CD4-positive, CD25-positive, alpha-beta regulatory T cell (primary cell): ENCODE data around the gene OR5K3. TPM values are rescaled to one million over a fixed set of nuclear protein-coding genes. Genes with fewer than 3 reads are reported as not detected.
"Not testable (repeated sequence)": the region's sequence is repeated elsewhere in the genome, so short reads cannot be mapped to it uniquely, and the experiment has no call there.

Experiments used
- ATAC-seq, 2 donors: fragments of 150-1000 bp; cut with Tn5 transposase; one replicate each; pipeline ENCODE4 v1.10.0; 2021; ENCODE audit warnings: low read depth in 2 of 2, moderate number of reproducible peaks in 2 of 2, moderate library complexity in 1 of 2
- DNase-seq, 3 donors: peaks; one replicate each; pipeline versions ENCODE4 v3.0.0 to v3.0.0-alpha.2; 2012 to 2022; ENCODE audit warnings: mixed read lengths in 1 of 3
- H3K27ac ChIP-seq: one replicate; pipeline ENCODE4 v1.7.0; 2013; ENCODE audit warnings: mild to moderate bottlenecking, low read length; ENCODE audit not compliant: insufficient read depth, poor library complexity, severe bottlenecking
- H3K27me3 ChIP-seq: one replicate; pipeline ENCODE4 v1.7.0; 2013; ENCODE audit warnings: low read length; ENCODE audit not compliant: control insufficient read depth, insufficient read depth
- H3K36me3 ChIP-seq: one replicate; pipeline ENCODE4 v1.7.0; 2013; ENCODE audit warnings: mild to moderate bottlenecking, low read length, moderate library complexity; ENCODE audit not compliant: control insufficient read depth, insufficient read depth
- H3K4me1 ChIP-seq: 2 replicates; pipeline ENCODE4 v1.7.0; 2013; ENCODE audit warnings: mild to moderate bottlenecking, low read length; ENCODE audit not compliant: insufficient read depth, control insufficient read depth, poor library complexity, severe bottlenecking
- H3K4me3 ChIP-seq: one replicate; pipeline ENCODE4 v1.7.0; 2013; ENCODE audit warnings: low read depth, mild to moderate bottlenecking, low read length, moderate library complexity
- H3K9me3 ChIP-seq, 2 experiments: 1 replicate in 1 of 2; 2 replicates in 1 of 2; pipeline ENCODE4 v1.7.0; 2013; ENCODE audit warnings: low read length in 2 of 2, mild to moderate bottlenecking in 1 of 2, moderate library complexity in 1 of 2; ENCODE audit not compliant: control insufficient read depth in 2 of 2
- H3K27ac Mint-ChIP-seq, 3 donors: one replicate each; pipeline ENCODE4 v1.8.0; 2020 to 2022; ENCODE audit warnings: mild to moderate bottlenecking in 3 of 3, mixed read lengths in 3 of 3, moderate library complexity in 2 of 3
- H3K27me3 Mint-ChIP-seq: one replicate; pipeline ENCODE4 v1.8.0; 2022; ENCODE audit warnings: mild to moderate bottlenecking, mixed read lengths
- H3K36me3 Mint-ChIP-seq: one replicate; pipeline ENCODE4 v1.8.0; 2020; ENCODE audit warnings: mixed read lengths
- H3K4me1 Mint-ChIP-seq, 4 donors: one replicate each; pipeline ENCODE4 v1.8.0; 2020 to 2022; ENCODE audit warnings: mixed read lengths in 4 of 4, mild to moderate bottlenecking in 1 of 4
- H3K4me3 Mint-ChIP-seq, 4 donors: one replicate each; pipeline ENCODE4 v1.8.0; 2020 to 2022; ENCODE audit warnings: mild to moderate bottlenecking in 4 of 4, mixed read lengths in 4 of 4, moderate library complexity in 3 of 4
- H3K9me3 Mint-ChIP-seq, 7 donors: one replicate each; pipeline ENCODE4 v1.8.0; 2020 to 2022; ENCODE audit warnings: mixed read lengths in 7 of 7, mild to moderate bottlenecking in 3 of 7, moderate library complexity in 2 of 7
- polyA plus RNA-seq, 4 donors: library from polyadenylated mRNA; unstranded; fragments of 300-500 nt; fragmentation: Illumina TruSeq; gene quantifications; one replicate each; pipeline ENCODE4 v1.2.3, GENCODE V29; 2021
- total RNA-seq: library from RNA; stranded (reverse); gene quantifications from one replicate; pipeline ENCODE4 v1.2.3, GENCODE V29; 2022

The OR5K3 gene
- total and polyA plus RNA-seq, 5 donors from 2014 or later = not detected

GRCh38 chr3:98395101-98395500, 4.6 kb downstream of the OR5K3 start:
- Mint-ChIP-seq H3K36me3 (no peaks in the 10 kb centered on the region), H3K9me3 (peaks cover 2 to 16% (median 8%) of the 10 kb centered on the region in 7 donors), H3K4me1 (peaks cover 0 to 4% (median under 1%) of the 10 kb centered on the region in 4 donors), H3K27ac (no peak overlapping the region), H3K4me3 (no peak overlapping the region), H3K27me3 (peaks cover 14% of the 10 kb centered on the region)
- Histone ChIP-seq H3K4me3 (no peak overlapping the region), H3K27me3 (peaks cover 2% of the 10 kb centered on the region), H3K4me1 (no peaks in the 10 kb centered on the region), H3K9me3 (peaks cover 0 to 10% of the 10 kb centered on the region in 2 experiments), H3K27ac (no peak overlapping the region), H3K36me3 (no peaks in the 10 kb centered on the region)
- ATAC-seq = no peak
- no peak for DNase-seq

GRCh38 chr3:98396482-98396881, 6.0 kb downstream of the OR5K3 start:
- DNase-seq, H3K4me1 Mint-ChIP-seq, H3K36me3 Mint-ChIP-seq, H3K36me3 ChIP-seq, H3K4me3 Mint-ChIP-seq, ATAC-seq, H3K27ac ChIP-seq, H3K4me3 ChIP-seq, H3K4me1 ChIP-seq, H3K27me3 ChIP-seq, H3K27ac Mint-ChIP-seq: not testable (repeated sequence)
- peaks cover 2 to 21% (median 16%) of the 10 kb centered on the region in 7 donors for H3K9me3 Mint-ChIP-seq
- peaks cover 14% of the 10 kb centered on the region for H3K27me3 Mint-ChIP-seq
- peaks cover 0 to 10% of the 10 kb centered on the region in 2 experiments for H3K9me3 ChIP-seq

GRCh38 chr3:98398513-98398912, 8.0 kb downstream of the OR5K3 start:
- Histone ChIP-seq H3K36me3 (no peaks in the 10 kb centered on the region), H3K27me3 (peaks cover 2% of the 10 kb centered on the region), H3K4me1 (no peaks in the 10 kb centered on the region), H3K9me3 (peaks cover 15 to 19% of the 10 kb centered on the region in 2 experiments), H3K27ac (no peak overlapping the region), H3K4me3 (no peak overlapping the region)
- Mint-ChIP-seq H3K27ac (no peak overlapping the region), H3K9me3 (peaks cover 2 to 31% (median 19%) of the 10 kb centered on the region in 7 donors), H3K4me3 (no peak overlapping the region), H3K4me1 (peaks cover 0 to 7% (median 2%) of the 10 kb centered on the region in 4 donors), H3K27me3 (peaks cover 14% of the 10 kb centered on the region), H3K36me3 (no peaks in the 10 kb centered on the region)
- ATAC-seq (no peak), DNase-seq (no peak)

GRCh38 chr3:98402507-98402906, 12.0 kb downstream of the OR5K3 start:
- H3K27ac Mint-ChIP-seq = no peak overlapping the region
- no peak overlapping the region for H3K27ac ChIP-seq

GRCh38 chr3:98404010-98404409, 13.5 kb downstream of the OR5K3 start:
- peaks cover 6% of the 10 kb centered on the region for H3K27me3 Mint-ChIP-seq
- H3K4me3 Mint-ChIP-seq = no peak overlapping the region
- peaks cover 0 to 7% (median 2%) of the 10 kb centered on the region in 4 donors for H3K4me1 Mint-ChIP-seq
- Histone ChIP-seq H3K4me3 (no peak overlapping the region), H3K4me1 (no peaks in the 10 kb centered on the region), H3K27me3 (peaks cover 2% of the 10 kb centered on the region), H3K9me3 (peaks cover 26 to 29% of the 10 kb centered on the region in 2 experiments), H3K36me3 (no peaks in the 10 kb centered on the region), H3K27ac (no peak overlapping the region)
- H3K36me3 Mint-ChIP-seq = peaks cover 3% of the 10 kb centered on the region
- H3K9me3 Mint-ChIP-seq = peaks cover 1 to 44% (median 29%) of the 10 kb centered on the region in 7 donors
- no peak overlapping the region for H3K27ac Mint-ChIP-seq
- DNase-seq (no peak), ATAC-seq (no peak)

More at GRCh38 chr3:98402507-98402906, 12.0 kb downstream of the OR5K3 start:
- Histone ChIP-seq H3K9me3 (peaks cover 29 to 36% of the 10 kb centered on the region in 2 experiments), H3K4me3 (no peak overlapping the region), H3K36me3 (no peaks in the 10 kb centered on the region), H3K27me3 (peaks cover 2% of the 10 kb centered on the region), H3K4me1 (no peaks in the 10 kb centered on the region)
- Mint-ChIP-seq H3K4me1 (peaks cover 0 to 7% (median 2%) of the 10 kb centered on the region in 4 donors), H3K4me3 (no peak overlapping the region), H3K36me3 (peaks cover 3% of the 10 kb centered on the region), H3K9me3 (peaks cover 3 to 55% (median 33%) of the 10 kb centered on the region in 7 donors), H3K27me3 (peaks cover 6% of the 10 kb centered on the region)
- DNase-seq = no peak
- ATAC-seq = no peak

GRCh38 chr3:98406034-98406433, 15.6 kb downstream of the OR5K3 start:
- no peak overlapping the region for H3K4me3 ChIP-seq
- H3K9me3 ChIP-seq = peaks cover 26 to 29% of the 10 kb centered on the region in 2 experiments
- H3K36me3 Mint-ChIP-seq = peaks cover 3% of the 10 kb centered on the region
- H3K27ac ChIP-seq = no peak overlapping the region
- no peak overlapping the region for H3K4me3 Mint-ChIP-seq
- H3K36me3 ChIP-seq = no peaks in the 10 kb centered on the region
- H3K27me3 ChIP-seq = peaks cover 2% of the 10 kb centered on the region
- no peaks in the 10 kb centered on the region for H3K4me1 Mint-ChIP-seq
- H3K4me1 ChIP-seq = no peaks in the 10 kb centered on the region
- no peak overlapping the region for H3K27ac Mint-ChIP-seq
- DNase-seq (no peak), ATAC-seq (no peak)
- H3K27me3 Mint-ChIP-seq = peaks cover 6% of the 10 kb centered on the region
- peaks cover 1 to 47% (median 23%) of the 10 kb centered on the region in 7 donors for H3K9me3 Mint-ChIP-seq

GRCh38 chr3:98432575-98432974, 42.1 kb downstream of the OR5K3 start:
- H3K27me3 Mint-ChIP-seq = peaks cover 4% of the 10 kb centered on the region

GRCh38 chr3:98433764-98434163, 43.3 kb downstream of the OR5K3 start:
- peaks cover 4% of the 10 kb centered on the region for H3K27me3 Mint-ChIP-seq
- peaks cover 2% of the 10 kb centered on the region for H3K27me3 ChIP-seq
- H3K9me3 Mint-ChIP-seq = peaks cover 8 to 26% (median 13%) of the 10 kb centered on the region in 7 donors
- H3K36me3 Mint-ChIP-seq = peaks cover 6% of the 10 kb centered on the region
- no peaks in the 10 kb centered on the region for H3K4me1 Mint-ChIP-seq
- H3K36me3 ChIP-seq = no peaks in the 10 kb centered on the region
- DNase-seq = no peak
- no peak overlapping the region for H3K4me3 Mint-ChIP-seq
- no peaks in the 10 kb centered on the region for H3K4me1 ChIP-seq
- no peak overlapping the region for H3K27ac ChIP-seq
- ATAC-seq = no peak
- H3K9me3 ChIP-seq = peaks cover 16 to 23% of the 10 kb centered on the region in 2 experiments
- H3K27ac Mint-ChIP-seq = no peak overlapping the region
- no peak overlapping the region for H3K4me3 ChIP-seq

More at GRCh38 chr3:98432575-98432974, 42.1 kb downstream of the OR5K3 start:
- Mint-ChIP-seq H3K4me3 (no peak overlapping the region), H3K27ac (no peak overlapping the region), H3K36me3 (peaks cover 6% of the 10 kb centered on the region), H3K9me3 (peaks cover 10 to 32% (median 18%) of the 10 kb centered on the region in 7 donors), H3K4me1 (no peaks in the 10 kb centered on the region)
- Histone ChIP-seq H3K27ac (no peak overlapping the region), H3K9me3 (peaks cover 23% of the 10 kb centered on the region in 2 experiments), H3K4me3 (no peak overlapping the region), H3K36me3 (no peaks in the 10 kb centered on the region), H3K27me3 (peaks cover 2% of the 10 kb centered on the region), H3K4me1 (no peaks in the 10 kb centered on the region)
- ATAC-seq = no peak
- no peak for DNase-seq
